GM19238 (cell line): ENCODE results near the gene OTOF.
A peak's percentile ranks its signal among the peaks of the same experiment; 100 is the strongest.

Experiments
- DNase-seq: peaks from one replicate; pipeline ENCODE4 v3.0.0; 2011; ENCODE audit warnings: low spot score; ENCODE audit not compliant: insufficient read length

OTOF gene

DNA sequence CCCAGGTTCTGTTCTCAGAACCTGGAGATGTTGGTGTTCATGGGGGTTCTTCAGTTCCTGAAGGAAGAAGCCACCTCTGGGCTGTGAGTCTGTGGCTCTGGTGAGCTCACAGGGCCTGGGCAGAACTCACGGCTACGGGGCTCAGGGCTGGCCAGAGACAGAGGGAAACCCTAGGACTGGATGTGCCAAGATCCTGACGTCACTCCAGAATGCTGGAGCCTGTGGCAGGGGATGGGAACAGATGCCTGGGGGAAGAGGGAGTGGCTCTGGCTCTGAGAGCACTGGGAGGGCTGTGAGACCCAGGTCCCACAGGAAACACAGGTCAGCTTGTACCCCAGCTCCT, at the start of gene OTOF:
Gene OTOF, minus strand, starts transcription at position 214 of the 343 bp plus-strand sequence.
- no peak for DNase-seq

DNA sequence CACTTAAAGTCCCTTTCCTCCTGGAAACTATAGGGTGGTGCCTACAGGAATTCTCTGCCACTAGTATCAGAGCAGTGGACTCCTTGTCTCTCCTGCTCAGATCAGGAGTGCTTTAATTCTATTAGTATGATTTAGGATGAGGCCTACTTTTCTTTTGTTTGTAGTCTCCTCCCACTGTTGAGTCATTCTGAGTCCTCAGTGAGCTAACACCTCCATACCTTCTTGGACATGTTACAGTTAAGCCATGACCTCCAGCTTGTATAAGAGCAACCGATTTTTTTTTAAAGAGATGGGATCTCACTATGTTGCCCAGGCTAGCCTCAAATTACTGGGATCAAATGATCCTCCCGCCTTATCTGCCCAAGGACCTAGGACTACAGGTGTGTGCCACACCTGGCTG, 48.7 kb upstream of the OTOF start:
- DNase-seq = no peak

DNA sequence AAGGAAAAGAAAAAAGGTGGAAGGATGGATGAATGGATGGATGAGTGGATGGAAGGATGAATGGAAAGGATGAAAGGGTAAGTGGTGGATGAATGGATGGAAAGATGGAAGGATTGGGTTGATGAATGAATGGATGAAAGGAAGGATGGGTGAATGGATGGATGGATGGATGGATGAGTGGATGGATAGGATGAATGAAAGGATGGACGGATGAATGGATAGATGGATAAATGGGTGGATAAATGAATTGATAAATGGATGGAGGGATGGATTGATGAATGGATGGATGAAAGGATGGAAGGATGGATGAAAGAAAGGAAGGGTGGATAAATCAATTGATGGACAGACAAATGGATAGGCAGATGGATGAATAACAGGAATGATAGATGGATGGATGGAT, 48.2 kb upstream of the OTOF start:
- no peak for DNase-seq

DNA sequence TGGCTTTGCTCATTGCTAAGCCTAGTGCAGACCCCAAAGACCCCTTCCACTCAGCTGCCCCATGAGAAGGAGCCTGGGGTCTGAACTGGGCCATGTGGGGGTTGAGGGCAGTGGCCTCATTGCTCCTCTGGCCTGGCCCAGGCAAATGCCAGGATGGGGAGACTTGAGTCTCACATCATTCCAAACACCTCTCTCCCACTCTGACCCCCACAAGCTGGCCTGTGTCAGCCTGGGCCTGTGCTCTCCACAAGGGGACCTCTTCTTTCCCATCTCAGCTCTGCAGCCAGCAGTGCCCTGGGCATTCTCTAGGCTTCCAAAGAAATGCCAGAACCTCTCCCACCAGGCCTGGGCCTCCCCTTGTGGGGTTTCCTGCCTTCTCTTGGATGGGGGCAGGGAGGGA, 45.8 kb upstream of the OTOF start:
- DNase-seq = no peak

DNA sequence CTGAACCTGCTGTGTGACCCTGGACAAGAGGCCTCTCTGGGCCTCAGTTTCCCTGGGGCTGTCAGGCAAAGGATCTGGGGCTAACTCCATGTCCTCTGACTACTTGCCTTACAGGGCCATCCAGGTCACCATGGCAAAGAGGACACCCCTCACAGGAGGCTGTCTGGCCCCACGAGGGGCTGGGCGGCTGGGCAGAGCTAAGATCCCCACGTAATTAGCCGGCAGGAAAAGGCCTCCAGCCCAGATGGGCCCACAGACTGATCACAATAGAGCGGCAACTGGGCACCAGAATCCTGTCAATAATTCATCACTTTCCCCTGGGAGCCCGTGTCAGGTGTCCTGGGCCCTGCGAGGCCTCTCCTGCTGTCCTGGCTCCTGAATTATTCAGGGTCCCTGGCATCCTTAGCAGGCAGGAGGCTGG, 44.8 kb upstream of the OTOF start:
- DNase-seq = no peak

DNA sequence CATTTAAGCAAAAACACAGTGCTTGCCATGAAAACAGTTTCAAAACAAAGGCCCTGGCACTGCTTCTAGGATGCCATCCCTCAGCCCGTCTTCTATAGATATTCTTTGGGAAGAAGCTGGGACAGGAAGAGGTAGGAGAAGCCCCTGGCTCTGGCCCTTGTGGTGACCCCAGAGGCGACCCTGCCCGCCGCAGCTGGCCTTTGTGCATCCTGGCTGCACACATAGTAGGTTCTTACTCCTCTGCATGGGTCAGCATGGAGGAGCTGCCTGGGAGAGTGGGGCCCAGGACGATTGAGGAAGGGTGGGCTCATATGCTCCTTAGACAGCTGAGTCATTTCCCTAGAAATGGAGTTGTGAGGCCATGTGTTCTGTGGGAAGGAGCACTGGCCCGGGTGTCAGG, 44.4 kb upstream of the OTOF start:
- DNase-seq = no peak

DNA sequence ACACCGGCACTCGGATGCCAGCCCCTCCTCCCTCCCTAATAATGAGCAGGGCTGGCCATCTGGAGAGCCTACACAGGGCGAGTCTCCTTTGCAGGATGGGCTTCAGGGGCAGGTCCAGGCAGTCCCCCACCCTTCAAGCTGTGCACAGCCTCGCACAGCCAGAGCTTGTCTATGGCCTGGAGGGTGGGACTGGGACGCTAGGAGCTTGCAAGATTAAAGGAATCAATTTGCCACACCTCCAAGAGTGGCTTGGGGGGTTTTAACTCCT, 43.9 kb upstream of the OTOF start:
- no peak for DNase-seq

DNA sequence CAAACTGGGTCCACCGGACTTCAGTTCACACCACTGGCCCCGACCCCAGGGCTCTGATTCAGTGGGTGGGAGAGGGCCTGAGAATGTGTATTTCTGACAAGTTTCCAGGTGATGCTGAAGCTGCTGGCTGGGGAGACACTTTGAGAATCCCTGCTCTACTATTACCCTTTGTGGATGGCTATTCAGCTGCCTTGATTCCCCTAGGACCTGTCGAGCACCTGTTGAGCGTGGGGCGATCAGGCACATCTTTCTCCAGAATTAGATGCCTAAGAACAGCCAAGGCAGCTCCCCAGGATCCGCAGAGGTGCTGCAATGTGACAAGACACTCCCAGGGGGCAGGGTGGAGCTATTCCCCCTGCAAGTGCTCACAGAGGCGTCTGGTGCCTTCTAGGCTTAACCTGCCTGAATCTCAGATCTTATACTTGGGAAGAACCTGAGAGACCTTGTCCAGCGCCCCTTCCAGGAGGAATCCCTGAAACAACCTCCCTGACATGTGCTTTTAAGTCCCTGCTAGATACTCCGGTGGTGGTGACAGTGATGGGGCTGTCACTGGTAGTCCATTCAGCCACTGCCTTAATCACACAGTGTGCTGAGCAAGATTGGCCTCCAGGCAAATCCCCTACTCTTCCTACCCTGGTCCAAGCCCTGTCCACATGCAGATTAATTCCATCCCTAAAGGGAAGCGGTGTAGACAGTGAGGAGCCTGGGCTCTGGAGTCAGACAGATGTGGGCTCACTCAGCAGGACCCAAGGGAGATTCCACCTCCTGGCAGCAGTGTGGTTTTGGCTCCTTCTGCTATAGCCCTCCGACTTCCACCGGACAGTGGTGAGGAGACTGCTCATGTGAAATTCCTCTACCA, 43.4 kb upstream of the OTOF start:
- DNase-seq = no peak

DNA sequence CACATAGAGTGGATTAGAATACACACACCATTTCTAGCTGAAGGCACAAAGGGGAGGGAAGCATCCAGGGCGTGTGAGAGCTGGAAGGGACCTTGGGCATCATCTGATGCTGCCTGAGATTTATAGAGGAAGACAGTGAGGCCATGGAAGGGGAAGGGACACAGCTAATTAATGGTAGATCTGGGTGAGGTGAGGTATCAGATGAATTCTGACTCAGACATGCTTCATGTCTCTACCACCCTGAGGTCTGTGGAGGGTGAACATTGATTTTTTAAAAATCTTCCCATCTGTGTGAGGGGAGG, 42.2 kb upstream of the OTOF start:
- no peak for DNase-seq

DNA sequence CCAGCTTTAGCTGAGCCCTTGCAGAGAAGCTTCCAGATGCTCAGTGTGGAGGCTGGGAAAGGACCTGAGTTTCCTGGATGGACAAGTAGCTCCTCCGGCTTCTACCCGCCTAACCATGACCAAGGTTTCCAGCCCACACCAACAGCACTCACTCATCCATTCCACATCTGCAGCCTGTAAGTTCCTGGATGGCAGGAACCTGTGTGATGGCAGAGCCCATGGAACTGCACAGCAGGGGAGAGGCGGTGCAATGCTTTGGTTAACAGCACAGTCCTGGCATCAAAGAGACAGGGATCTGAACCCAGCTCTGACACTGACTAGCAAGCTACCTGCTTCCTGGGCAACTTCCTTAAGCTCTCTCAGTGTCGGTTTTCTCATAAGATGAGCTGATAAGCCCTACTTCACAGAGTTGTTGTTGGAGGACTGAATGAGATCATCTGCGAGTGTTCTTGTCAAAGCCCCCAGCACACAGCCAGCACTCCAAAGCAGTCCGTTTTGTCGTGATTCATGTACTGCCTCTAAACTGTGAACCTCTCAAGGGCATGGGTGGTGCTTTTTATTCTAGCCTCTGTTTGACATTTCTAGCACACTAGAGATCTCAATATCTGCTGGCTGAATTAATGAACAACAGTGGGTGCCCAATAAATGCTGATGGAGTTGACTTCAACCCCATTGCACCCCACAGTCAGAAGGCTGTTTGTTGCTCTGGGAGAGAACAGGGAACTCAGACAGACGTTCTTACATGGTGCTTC, 41.6 kb upstream of the OTOF start:
- DNase-seq = no peak

DNA sequence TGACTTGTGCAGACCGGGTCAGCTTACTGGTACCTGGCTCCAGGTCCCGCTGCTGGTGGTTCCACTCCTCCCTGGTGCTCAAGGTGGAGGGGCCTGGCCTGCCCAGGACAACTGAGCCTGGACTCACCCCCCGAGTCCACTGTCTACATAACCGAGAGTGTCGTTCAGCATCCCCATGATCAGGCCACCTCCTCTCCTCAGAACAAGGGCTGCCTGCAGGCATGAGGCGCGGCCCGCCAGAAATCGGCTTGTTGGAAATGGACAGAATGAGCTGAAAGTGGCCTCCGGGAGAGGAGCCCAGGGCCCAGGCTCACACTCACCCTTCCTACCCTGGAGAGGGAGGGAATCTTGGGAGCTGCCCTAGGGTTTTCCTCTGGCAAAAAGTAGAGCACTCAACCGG, 38.9 kb upstream of the OTOF start:
- DNase-seq = no peak

DNA sequence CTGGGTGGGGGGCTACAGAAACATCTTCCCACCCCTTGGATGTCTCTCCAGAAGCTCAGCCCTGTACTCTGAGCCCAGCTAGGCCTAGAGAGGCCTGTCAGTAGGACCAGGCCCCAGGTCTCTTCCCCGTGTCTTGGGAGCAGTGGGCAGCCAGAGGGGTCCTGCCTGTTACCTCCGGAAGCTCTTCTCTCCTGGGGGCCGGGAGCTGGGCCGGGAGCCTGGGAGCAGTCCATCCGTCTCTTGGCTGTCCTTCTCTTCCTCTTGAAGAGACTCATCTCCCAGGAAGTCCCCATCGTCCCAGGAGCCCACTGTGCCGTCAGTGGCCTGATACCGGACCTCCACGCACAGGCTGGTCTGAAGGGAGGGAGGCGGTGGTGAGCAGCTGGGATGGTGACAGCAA, 38.3 kb upstream of the OTOF start:
- DNase-seq = no peak

DNA sequence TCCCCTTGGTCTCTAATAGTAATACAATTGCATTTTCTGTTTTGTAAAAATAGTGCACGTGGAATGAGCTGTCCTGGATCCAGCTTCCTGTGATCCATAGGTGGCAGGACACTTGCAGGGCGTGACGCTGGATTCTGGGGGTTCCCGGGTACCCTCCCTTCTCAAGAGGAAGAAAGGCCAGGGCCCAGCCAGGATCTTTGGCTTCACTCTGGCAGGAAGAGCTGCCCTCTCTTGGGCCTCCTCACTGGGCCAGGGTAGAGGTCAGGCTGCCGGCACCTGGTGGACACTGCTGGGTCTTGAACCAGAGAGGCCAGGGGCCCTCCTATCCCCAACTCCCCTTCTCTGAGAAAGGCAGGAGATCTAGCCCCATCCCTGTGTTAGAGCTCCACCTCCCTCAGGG, 37.8 kb upstream of the OTOF start:
- DNase-seq = no peak

DNA sequence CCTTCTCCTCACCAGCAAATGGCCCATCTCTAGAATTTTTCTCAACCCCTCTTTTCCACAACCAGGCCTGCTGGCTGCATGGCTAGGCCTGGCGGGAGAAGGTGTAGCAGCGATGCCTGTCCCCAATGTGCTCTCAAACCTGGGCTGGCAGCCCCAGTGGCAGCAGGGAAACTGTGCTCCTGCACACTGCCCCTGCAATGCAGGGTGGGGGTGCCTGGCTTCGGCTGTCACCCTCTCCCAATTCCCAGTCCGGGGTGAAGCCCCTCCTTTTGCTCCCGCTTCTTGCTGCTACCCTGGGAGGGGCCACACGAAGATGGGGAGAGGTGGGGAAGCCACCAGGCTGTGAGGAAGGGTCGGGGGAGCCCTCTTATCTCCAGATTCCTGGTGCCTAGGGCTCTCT, 36.1 kb upstream of the OTOF start:
- no peak for DNase-seq

DNA sequence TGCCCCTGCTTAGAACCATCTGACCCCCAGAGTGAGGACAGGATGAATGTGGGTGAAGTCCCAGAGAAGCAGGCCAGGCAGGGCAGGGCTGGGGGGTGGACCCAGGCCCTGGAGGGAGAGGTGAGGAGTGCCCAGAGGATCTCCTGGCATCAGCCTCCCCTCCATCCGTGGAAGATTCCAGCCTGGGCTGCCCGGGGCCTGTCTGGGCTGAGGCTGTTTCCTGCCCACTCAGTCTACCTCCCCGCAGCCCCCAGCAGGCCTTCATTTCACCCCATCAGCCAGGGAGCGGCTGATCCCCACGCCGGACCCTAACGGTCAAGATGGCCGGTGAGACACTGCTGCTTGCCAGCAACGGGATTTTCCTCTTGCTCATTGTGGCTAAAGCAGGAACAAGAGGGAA, 35.3 kb upstream of the OTOF start:
- no peak for DNase-seq

DNA sequence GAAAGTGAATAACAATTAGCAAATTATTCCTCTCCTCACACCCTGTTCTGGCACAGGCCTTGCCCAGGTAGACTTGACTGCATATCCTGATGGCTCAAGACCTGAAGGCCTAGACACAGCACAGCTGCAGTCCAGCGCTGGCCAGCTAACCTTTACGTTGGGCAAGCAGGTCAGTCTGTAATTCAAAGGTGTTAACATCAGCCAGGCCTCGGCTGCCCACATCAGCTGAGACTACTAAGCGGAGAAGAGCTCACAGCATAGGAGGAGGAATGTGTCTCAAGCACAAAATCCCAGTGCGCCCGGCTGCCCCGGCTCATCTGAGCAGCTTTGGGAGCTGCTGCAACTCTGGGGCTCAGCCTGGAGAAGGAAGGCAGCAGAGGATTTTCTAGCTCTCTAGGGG, 33.5 kb upstream of the OTOF start:
- DNase-seq = no peak

DNA sequence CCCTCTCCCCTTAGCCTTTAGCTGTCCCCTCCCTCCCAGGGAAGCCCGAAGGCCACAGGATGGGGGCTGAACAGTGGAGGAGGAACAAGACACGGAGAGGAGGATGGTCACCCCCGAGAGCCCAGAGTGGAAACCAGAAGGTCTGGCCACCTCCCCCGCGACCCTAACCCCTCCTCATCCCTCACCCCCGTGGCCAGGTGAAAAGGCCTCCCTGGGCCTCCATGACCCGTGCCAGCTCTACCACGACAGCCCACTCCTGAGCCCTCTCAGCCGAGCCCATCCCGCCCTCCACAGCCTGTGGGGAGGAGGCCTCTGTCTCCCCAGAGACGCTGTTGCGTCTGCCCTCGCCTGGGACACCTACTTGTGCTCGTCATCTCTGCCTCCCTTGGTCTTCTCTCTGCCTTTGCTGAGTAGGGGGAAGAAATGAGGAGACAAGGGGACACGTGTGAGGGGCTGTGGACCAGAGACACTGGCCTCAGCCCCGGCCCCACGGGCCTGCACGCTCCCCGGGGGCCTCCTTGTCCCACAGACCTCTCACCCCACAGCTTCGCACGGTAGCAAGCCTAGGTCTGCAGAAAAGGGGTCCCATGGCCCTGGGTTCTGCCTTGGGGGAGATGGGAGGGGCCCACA, 32.5 kb upstream of the OTOF start:
- DNase-seq = no peak

DNA sequence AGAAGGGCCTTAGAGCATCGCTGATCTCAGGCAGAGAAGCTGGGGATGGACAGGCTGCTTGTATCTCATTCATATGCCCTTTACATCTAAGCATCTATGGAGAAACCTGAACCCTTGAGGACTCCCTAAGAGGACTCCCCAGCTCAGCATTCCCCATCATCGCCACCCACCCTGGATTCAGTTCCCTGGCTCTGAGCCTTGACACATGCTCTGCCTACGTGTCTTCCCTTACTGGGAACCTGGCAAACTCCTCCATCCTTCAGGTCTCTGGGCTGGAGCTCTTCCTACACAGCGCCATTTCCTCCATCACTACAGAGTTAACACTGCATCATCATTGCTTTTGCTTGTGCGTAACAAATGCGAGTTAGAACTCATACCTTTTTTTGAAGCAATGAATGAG, 31.2 kb upstream of the OTOF start:
- no peak for DNase-seq

DNA sequence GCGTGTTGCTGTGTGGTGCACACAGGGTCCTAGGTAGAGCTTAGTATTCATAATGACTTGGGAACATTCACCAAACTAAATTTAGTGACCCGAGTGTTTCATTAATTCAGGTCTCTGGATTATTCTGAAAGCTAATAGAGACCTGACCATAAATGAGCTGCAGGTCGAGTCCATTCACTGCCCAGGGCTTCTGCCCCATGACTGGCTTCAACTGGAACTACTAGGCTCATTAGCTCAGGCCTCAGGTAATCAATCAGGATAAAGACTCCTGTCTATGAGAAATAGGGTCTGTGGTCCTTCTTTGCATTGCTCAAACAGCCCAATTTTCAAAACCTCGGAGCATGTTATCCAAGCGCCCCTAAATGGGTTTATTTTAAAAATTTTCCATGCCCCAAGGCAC, 30.0 kb upstream of the OTOF start:
- no peak for DNase-seq

DNA sequence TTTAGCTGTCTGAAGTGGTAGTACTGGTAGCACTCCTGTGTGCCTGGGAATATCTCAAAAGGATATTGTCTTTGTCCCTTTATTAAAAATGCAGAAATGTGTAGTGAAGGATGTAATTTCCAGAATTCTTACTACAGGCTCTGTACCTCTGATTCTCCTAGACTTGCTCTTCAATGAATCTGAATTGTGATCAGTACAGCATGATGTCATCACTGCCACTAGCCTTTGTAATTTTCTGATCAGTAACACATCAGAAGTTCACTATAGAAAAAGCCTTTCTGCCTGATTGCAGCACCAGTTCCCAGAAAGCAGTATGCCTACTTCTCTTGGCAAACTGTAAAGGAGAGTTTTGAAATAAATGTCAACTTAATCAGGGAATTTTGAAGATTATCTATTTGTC, 29.2 kb upstream of the OTOF start:
- DNase-seq = no peak

DNA sequence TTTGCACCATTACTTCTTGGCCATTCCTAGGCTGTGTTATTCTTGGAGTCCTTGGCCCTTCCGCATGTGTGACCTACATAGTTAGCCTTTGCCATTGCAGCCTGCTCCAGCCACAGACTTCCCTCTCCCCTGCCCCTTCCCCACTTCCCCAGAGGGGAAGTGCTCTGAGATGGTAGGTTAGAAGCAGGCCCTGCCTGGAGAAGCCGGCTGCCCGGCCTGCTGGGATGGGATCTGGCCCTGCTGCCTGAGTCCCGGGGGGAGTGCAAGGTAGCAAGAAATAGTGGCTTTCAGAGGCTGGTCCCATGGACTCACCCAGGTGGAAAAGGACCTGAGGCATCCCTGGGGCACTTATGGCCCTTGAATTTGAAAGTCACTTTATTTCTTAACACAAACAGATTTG, 28.4 kb upstream of the OTOF start:
- DNase-seq = no peak

DNA sequence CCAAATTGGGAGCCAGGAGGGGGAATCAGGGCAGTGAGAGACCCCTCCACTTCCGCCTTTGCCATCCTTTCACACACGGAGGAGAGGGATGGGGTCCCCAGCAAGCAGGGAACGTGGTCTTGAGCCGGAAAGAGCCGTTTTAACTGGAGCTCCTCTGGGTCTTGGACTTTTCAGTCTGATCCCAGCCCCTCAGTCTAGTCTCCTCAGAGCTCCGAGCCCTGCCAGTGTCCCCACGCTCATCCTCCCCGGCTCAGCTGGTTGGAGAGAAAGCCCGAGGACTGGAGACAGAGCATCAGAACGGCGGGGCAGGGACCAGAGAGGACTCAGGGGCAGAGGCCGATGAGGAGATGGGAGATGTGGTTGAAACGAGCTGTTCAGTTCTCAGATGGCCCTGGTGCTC, 26.1 kb upstream of the OTOF start:
- DNase-seq = no peak

DNA sequence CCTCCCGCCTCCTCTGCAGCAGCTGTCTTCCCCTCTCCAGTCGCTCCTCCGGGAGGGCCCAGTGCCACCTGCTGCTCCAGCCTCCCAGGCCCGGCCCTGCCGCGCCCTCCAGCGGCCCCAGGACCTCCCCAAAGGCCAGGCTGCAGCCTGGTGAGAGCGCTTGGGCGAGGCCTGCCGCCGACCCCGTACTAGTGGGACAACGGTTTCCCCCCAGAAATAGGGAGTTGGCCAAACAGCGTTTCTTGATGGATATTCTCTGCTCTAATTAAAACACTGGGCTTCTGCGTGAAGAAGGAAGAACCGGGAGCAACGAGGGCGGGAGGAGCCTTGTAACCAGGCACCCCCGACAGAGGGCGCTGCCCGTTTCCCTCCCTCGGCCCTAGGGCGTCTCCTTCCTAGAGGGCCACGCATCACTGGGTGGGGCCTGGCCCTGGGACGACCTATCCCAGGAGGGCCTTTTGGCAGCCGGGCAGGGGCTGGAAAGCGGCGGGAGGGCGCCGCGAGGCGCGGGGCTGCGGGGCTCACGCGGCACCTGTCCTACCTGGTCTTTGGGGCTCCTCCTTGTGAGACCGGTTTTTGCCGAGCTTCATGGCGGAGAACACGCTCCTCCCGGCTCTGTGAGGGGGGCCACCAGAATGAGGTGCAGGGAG, 25.4 kb upstream of the OTOF start:
- peak; percentile 83 for DNase-seq
